NCI-H510A (cell line): ENCODE results near the gene SLC25A1.

Experiments
- DNase-seq: peaks from one replicate; lab custom pipeline; 2025; lab: John Stamatoyannopoulos, UW

Gene SLC25A1

GRCh38 chr22:19137384-19138216, 40.9 kb downstream of the SLC25A1 start:
- DNase-seq = no peak

GRCh38 chr22:19136915-19137314, 41.6 kb downstream of the SLC25A1 start:
- DNase-seq = no peak

- no peak for DNase-seq
Measured at GRCh38 chr22:19134874-19135273, 43.7 kb downstream of the SLC25A1 start.

GRCh38 chr22:19134176-19134831, 44.2 kb downstream of the SLC25A1 start:
- no peak for DNase-seq

GRCh38 chr22:19133561-19133960, 45.0 kb downstream of the SLC25A1 start:
- DNase-seq = no peak

GRCh38 chr22:19132693-19133400, 45.7 kb downstream of the SLC25A1 start:
- no peak for DNase-seq

GRCh38 chr22:19132153-19132552, 46.4 kb downstream of the SLC25A1 start:
- DNase-seq = no peak

GRCh38 chr22:19131685-19132015, 46.9 kb downstream of the SLC25A1 start:
- DNase-seq = no peak

- no peak for DNase-seq
Measured at GRCh38 chr22:19130959-19131684, 47.4 kb downstream of the SLC25A1 start, which contains the start of gene TSSK2. TSS of gene TSSK2 (plus strand) at chr22:19131308. CDS start at chr22:19131400, 92 bp downstream.

GRCh38 chr22:19129871-19130270, 48.7 kb downstream of the SLC25A1 start:
- DNase-seq = no peak

- no peak for DNase-seq
Measured at GRCh38 chr22:19128946-19129727, 49.4 kb downstream of the SLC25A1 start.

GRCh38 chr22:19128009-19128401, 50.5 kb downstream of the SLC25A1 start:
- no peak for DNase-seq

GRCh38 chr22:19127329-19128008, 51.1 kb downstream of the SLC25A1 start:
- no peak for DNase-seq

GRCh38 chr22:19126309-19127273, 51.9 kb downstream of the SLC25A1 start:
- DNase-seq = no peak
